HG03097 (cell line): Measurements from ENCODE around the gene MYEOV.

Source experiments
- ATAC-seq: cut with Tn5 transposase; IDR thresholded peaks from one replicate; pipeline ENCODE4 v1.9.1; 2021; ENCODE audit not compliant: unreplicated experiment, low FRiP score

MYEOV gene

DNA sequence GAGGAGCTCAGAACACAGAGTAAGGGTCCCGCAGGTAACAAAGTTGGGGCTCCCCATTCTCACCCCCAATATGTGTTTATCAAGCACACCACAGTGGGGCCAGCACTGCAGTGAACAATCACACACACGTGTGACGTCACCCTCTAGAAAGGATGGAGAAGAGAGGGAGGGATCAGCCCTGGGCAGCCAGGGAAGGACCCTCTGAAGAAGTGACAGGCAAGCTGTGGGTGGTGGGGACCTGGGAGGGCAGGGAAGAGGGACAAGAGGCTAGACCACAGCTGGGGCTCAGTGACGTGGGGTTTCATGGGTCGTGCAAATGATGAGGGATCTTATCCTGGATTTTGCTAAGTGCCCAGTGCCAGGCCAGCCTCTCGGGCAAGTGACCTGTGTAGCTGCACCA, 28.7 kb upstream of the MYEOV start:
- ATAC-seq: no peak

DNA sequence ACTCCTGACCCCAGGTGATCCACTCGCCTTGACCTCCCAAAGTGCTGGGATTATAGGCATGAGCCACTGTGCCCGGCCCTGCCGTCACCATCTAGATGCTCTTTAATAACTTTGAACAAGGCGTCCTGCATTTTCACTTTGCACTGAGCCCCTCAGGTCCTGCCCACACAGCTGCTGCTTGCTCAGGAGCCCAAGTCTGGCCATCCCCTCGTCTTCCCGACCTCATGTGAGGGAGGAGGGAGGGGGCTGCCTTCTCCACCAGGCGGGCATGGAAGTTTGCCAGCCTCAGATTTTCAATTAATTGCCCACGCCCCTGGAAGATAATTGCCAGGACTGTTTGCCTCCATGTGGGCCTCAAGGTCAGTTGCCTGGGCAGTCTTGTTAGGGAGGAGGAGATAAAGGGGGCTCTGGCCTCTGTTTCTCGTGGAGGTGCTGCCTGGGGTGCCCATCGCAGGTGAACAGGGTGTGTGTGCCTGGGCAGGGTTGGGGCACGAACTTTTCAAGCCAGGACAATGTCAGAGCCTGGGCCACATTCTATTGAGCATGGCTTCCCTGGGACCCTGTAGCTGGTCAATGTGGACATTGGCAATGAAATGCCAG, 27.9 kb upstream of the MYEOV start:
- ATAC-seq: no peak

DNA sequence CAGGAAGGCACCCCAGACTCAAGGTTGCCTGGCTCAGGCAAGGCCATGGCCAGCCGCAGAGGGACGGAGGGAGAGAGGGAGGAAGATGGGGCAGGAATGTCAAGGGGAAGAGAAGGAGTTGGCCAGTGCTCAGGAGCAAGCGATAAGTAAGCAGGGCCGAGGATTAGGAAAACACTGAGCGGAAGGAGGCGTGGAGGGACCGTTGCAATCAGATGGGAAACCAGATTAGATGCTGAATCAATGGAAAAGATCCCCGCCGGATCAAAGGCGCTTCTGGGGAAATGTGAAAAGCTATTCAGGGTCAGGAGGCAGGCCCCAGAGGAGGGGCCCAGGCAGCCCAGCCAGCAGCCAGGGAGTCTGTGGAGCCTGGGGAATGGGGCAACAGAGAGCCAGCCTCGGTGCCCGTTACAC, 26.6 kb upstream of the MYEOV start:
- no peak for ATAC-seq

DNA sequence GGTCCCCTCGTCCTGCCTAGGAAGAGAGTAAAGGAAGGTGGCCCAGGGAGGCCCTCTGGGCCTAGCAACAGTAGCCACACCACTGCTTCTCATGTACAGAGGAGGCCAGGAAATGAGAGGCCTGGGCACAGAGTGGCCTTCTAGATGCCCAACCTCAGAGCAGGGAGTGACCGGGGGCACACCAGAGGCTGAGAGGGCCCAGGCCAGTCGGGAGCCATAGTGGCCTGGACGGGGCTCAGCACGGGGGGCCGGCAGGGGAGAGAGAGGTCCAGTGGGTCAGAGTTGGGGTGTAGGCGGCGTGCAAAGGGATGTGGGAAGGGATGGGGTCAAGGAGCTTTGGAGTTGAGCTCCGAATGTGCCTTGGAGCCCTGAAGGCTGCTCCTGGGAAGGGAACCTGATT, 25.0 kb upstream of the MYEOV start:
- no peak for ATAC-seq

DNA sequence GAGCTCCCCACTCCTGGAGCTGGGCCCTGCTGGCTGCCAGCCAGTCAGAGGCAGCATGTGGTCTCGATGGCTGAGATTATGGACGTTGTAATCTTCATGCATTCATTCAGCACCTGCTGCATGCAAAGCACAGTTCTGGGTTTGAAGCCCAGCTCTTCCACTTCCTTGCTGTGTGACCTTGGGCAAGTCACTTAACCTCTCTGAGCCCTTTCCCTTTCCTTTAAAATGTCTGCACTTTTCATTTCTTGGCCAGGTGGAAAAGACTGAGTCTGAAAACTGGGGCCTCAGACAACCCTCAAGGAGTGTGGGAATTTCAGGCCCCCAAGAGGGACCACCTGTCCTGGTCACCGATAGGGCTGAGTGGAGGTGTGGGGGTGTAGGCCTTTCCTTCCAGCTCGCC, 24.6 kb upstream of the MYEOV start:
- ATAC-seq: no peak

DNA sequence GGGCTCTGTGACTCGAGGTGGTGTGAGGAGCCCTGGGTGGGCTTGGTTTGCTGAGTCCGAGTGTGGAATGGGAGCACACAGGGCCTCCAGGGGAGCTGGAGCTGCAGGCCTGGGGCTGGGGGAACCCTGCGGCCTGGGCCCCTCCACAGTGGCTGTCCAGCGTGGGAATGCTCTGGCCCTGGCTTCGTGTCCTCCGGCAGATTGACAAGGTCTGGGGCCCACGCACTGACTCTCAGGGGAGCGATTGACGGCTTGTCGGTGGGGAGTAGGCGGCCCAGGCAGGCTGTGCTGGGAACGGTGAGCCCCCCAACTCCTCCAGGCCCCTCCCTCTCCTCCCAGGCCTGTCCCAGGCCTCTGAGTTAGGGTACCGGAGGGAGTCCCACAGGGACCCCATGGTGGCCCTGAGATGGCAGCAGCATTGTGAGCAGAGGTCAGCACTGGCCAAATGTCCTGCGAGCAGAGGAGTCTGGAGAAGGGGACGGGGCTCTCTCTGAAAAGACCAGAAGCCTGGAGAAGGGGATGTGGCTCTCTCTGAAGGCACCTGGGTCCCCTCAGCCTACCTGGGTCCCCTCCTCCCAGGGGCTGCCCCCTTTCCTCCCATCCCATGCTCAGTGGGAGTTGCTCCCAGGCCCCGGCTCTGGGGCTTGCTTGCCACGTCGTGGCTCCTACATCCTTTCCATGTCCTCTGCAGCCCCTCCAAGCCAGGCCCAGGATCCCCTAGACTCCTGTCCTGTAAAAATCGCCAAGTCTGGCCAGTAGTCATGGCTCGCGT, 23.8 kb upstream of the MYEOV start:
- ATAC-seq: no peak

DNA sequence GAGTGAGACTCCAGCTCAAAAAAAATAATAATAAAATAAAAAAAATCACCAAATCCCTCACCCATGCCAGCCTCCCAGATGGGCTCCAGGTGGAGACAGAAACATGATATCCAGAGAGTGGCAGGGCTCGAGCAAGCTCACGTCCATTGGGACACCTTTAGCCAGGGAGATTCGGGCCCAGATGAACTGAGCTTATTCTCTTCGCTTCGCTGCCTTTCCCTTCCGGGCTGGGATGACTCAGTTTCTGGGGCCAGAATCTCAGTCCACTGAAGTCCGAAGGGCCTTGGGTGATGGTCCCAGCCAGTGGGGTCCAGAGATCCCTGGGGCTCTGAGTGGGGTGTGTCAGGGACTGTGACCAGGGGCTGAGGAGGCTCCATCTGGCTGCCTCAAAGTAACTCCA, 23.0 kb upstream of the MYEOV start:
- no peak for ATAC-seq

DNA sequence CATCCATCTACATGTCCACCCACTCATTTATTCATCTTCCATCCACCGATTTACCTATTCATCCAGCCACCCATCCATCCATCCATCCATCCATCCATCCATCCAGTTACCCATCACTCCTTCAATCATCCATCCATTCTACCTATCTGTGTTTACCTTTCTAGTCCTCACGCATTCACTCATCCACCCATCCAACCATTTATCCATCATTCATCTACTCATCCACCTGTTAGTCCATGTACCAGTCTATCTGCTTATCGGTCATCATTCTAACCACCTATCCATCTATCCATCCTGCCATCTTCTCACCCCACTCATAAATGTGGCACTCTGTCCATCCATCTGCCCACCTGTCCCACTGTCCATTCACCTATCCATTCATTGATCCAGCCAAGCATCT, 21.9 kb upstream of the MYEOV start:
- no peak for ATAC-seq

DNA sequence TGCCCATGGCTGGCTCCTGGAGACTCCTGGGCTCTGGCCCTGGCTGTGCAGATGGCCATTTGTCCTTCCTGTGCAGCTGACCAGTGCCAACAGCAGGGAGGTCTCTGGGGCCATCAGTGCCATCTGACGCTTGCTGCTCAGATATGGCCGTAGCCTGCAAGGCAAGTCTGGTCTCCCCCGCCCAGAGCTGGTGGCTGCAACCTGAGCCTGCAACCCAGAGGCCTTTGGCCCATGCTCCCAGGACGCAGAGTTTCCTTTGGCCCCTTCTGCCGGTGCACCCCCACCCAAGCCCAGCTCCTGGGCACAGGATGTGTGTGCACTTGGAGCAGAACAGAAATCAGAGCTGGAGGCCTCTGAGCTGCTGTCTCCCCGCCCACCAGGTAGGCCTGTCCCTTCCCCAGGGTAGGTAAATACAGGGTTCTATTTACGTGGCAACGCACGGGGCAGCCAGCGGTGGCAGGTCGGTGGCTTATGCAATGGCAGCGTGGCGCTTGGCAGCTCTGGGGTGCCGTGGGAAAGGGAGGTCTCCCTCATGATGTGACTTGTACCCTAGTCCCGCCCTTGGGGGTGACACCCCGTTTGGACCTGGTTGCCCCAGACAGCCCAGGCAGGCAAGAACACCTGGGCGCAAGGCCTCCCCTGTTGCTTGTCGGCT, 21.0 kb upstream of the MYEOV start:
- ATAC-seq: no peak

DNA sequence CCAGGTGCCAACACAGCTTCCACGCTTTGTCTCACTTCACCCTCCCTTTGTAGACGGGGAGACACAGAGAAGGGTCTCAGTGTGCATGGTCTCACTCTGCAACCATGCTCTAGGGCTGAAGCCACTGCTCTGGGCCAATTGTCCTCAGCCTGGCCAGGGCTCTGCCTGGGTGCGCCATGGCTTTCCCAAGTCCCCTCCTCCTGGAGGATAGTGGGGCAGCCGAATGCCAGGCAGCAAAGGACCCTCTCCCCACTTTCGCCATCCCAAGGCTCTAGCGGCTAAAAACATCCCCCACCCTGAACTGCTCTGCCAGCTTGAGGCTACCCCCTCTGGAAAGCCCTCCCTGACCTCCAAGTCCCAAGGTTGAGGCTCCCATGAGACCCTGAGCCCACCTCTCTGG, 20.4 kb upstream of the MYEOV start:
- ATAC-seq: no peak

DNA sequence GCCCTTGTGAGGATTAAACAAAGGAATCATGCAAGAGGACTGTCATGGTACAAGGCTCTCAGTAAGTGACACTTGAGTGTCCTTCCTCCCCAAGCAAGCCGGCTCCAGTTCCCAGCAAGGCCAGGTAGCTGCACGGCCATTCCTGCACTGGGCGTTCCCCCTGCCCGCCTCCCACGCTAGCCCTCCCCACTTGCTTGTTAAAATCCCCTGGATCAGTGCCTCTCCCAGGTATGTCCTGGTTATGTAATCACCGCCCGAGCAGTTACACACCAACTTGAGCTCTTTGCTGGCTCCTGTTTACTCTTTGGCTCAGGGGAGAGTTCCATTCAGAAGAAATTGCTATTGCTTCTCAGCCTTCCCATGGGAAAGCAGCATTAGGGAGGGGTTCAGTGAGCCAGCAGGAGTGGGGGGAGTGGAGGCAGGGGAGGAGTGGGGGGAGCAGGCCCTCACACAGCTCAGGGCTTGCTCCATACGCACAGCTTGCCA, 19.4 kb upstream of the MYEOV start:
- no peak for ATAC-seq

DNA sequence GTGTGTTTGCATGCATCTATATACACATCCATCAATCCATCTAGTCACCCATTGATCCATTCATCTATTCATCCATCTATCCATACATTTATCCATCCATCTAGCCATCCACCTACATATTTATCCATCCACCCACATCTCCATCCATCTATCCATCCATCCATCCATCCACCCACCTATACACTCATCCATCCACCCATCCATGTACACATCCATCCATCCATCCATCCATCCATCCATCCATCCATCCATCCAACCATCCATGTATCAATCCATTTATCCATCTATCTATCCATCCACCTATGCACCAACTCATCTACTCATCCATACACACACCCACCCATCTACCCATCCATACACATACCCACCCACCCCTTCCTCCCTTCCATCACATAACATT, 18.8 kb upstream of the MYEOV start:
- ATAC-seq: no peak

DNA sequence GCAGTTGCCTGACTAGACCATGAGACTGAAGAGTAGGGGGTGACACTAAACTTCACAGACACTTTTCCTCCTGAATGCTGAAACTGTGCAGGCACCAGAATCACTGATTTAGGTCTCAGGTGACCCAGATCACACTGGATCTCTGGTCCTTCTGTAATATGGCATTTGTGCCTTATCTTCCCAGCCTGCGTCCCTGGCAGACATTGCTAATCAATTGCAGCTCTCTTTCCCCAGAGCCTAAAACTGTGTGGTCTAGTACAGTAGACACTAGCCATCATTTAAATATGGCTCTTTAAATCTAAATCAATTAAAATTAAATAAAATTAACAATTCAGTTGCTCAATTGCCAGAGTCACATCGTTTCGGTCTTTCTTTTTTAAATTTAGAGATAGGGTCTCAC, 17.8 kb upstream of the MYEOV start:
- ATAC-seq: no peak

DNA sequence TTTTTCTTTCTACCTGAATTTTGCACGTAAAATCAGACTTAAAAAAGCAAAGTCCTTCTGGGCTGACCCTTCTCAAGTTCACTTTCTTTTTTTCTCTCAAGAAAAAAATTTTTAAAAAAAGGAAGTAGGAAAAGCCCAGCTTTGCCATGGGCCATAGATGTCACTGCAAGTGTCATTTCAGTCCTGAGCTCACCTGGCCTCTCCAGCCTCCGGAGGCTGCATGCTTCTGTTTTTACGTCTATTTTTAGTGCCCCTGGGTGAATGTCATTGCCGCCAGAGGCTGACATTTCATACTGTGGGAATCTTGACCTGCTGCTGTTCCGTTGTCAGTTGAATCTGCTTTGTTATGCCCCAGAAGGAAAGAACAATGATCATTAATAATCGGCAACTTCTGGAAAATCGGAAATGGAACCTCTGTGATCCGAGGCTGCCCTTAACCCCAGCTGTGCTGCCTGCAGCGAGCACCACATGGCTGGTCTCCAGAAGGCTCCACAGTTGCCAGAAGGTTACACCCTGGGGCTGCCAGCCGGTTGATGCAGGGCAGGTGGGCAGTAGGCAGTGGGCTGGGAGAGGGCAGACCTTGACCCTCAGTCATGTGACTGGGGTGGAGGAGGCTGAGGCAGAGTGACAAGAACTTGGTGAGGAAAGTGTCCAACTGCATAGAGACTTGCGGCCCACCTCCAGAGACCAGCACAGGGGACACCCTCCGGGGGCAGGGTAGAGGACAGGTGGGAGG, 16.7 kb upstream of the MYEOV start:
- no peak for ATAC-seq

DNA sequence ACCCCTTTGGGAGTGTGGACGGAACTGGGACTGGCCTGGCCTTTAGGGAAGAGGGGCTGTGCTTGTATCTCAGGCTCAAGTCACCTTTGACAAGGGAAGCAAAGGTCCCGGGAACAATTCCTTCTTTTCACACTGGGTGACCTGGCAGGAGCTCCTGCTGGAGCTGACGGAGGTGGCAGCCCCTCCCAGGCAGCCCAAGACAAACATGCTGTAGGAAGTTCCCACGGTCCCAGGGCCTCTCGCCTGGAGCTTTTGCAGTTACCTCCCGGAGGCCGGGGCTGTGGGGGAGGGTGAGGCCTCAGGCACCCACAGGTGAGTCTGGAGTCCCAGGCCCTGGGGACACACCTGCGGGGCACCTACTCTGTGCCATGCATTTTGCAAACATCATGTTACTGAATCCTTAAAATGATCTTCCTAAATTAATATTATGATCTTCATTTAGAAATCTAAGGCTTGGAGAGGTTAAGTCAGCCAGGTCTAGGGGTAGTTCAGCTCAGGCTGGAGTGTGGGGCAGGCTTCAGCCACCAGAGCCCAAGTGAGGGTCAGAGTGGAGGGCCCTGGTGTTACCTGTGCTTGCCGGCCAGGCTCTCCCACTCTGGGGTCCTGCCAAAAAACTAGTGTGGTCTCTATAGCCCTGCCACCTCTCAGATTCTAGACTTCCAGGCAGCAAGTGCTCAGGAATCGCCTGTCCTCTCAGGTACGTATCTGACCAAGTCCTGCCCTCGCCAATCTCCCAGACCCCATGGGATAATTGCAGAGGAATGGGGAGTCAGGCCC, 15.7 kb upstream of the MYEOV start:
- ATAC-seq: no peak

DNA sequence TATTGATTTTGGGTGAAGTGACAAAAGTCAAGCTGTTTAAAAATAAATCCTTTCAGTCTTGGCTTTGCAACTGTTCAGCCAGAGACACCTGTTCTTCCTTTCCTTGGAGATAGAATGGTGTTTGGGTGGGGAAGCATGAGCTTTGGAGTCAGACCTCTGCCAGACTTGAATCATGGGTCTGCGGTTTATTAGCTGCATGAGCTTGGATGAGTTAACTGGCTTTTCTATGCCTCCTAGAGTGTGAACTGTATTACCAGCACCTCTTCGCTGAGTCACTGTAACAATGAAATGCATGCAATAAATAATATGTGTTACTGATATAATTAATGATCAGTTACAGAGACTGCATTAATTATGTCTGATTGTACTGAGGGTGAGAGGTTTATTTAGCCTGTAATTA, 13.5 kb upstream of the MYEOV start:
- no peak for ATAC-seq

DNA sequence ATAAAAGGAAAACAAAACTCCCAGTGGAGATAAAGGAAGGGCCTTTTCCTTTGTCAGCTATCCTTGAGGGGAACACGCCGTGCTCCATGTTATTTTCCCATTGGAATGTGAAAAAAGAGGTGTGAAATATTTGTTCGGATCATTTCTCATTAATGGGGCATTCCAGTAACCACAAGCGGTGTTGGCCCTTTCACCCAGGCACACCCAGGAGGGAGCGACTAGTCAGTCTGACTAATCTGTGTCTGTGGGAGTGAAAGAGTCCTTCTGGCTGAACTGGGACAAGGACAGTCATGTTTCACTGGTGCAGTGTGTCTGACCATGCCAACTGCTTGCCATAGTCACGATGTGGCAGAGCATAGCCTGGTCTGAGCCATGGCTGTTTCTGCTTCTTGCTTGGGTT, 13.0 kb upstream of the MYEOV start:
- ATAC-seq: no peak

DNA sequence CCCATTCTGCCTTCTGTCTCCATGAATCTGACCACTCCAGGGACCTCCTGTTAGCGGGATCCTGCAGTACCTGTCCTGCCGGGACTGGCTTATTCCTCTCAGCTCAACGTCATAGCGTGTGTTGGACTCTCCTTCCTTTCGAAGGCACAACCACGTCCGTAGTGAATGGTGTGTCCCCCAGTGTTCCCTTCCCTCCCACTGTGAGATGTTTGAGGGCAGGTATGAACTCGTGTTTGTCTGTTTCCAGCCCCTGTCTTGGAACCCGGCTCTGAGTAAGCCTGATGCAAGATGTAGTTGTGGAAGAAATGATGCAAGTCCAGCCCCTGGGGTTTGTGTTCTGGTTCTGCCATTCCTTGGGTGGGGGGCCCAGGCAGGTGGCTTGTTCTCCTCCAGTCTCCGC, 10.5 kb upstream of the MYEOV start:
- ATAC-seq: no peak

DNA sequence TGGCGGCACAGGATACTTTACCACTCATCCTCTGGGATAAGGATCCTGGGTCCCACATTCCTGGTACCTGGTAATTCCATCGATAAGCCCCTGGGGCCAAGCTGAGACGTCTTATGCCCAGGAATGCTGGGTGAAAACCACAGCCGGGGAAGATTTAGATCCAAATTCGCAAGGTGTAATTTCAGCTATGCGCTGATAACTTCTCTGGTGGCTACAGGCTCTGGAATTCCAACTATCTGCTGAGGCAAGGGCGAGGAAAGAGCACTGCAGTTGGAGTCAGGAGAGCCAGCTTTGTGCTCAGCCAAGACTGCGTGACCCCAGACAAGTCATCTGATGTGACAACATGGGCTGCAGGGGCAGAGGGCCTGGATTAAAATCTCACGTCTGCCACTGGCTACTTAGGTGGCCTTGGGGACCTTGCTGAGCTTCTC, 9.9 kb upstream of the MYEOV start:
- ATAC-seq: no peak

DNA sequence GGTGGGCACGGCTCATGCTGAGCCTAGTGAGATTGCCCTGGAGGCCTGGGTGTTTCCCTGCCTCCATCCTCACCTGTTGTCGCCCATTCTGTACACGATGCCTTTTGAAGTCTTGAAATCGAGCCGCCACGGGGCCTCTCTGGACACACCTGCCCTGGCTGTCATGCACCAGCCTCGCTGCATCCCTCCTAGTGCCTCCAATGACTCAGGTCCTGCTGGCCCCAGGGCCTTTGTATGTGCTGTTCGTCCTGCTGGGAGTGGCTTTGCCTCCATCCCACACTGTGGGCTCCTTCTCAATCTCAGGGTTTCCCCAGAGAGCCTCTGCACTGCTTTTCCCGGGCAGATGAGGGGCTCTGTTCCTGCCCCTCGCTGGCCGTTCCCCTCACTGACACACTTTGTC, 8.9 kb upstream of the MYEOV start:
- ATAC-seq: no peak

DNA sequence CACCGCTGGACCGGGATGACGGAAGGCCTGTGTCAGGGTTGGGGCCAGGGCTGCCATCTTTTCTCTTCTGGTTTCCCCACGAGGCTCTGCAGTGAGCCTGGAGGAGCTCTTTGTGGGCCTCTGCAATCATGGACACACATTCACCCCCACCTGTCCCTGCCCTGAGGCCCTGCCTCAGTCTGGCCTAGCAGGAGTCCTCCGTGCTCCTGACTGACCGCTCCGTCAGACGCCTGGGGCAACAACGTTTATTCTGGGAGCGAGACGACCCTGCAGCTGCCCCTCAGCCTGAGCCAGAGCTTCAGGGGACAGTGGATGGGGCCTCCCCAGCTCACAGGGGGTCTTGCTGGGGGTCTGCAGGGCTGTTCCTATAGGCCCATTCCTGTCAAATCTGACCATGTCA, 8.2 kb upstream of the MYEOV start:
- no peak for ATAC-seq
